ACC112 (cell line): ENCODE measurements around the gene NPDC1.

Experiments
- H2AFZ ChIP-seq: fragments of 200-600 bp; sonication (generic); one replicate; pipeline ENCODE4 v1.6.0; 2017; ENCODE audit warnings: antibody characterized with exemption, low read length; ENCODE audit not compliant: unreplicated experiment
- H3K27ac ChIP-seq: fragments of 200-600 bp; sonication (generic); 2 replicates; pipeline ENCODE4 v1.5.1; 2014; ENCODE audit warnings: low read depth, mild to moderate bottlenecking, antibody characterized with exemption, low read length, moderate library complexity
- H3K27me3 ChIP-seq: fragments of 200-600 bp; sonication (generic); 2 replicates; pipeline ENCODE4 v1.6.1; 2014; ENCODE audit warnings: mild to moderate bottlenecking, antibody characterized with exemption, low read length, moderate library complexity, mixed read lengths; ENCODE audit not compliant: insufficient read depth
- H3K36me3 ChIP-seq: fragments of 200-600 bp; sonication (generic); 2 replicates; pipeline ENCODE4 v1.6.1; 2016; ENCODE audit warnings: mild to moderate bottlenecking, antibody characterized with exemption, low read length, moderate library complexity, mixed read lengths; ENCODE audit not compliant: insufficient read depth
- H3K4me1 ChIP-seq: fragments of 200-600 bp; sonication (generic); one replicate; pipeline ENCODE4 v1.6.1; 2016; ENCODE audit warnings: low read length, mixed read lengths; ENCODE audit not compliant: insufficient read depth, unreplicated experiment, control insufficient read depth
- H3K4me3 ChIP-seq: fragments of 200-600 bp; sonication (generic); 2 replicates; pipeline ENCODE4 v1.5.1; 2014; ENCODE audit warnings: mild to moderate bottlenecking, low read depth, low read length
- H3K79me2 ChIP-seq: fragments of 200-600 bp; sonication (generic); one replicate; pipeline ENCODE4 v1.6.0; 2016; ENCODE audit warnings: low read length; ENCODE audit not compliant: control insufficient read depth, unreplicated experiment, insufficient read depth

The NPDC1 gene

GRCh38 chr9:137014166-137014565, 31.8 kb downstream of the NPDC1 start:
- no peaks in the 10 kb centered on the region for H3K79me2 ChIP-seq
- H2AFZ ChIP-seq: no peak overlapping the region
- H3K4me3 ChIP-seq: no peak overlapping the region
- H3K4me1 ChIP-seq: no peaks in the 10 kb centered on the region
- no peak overlapping the region for H3K27ac ChIP-seq
- no peaks in the 10 kb centered on the region for H3K27me3 ChIP-seq
- peaks cover 43% of the 10 kb centered on the region; the same call in 1 of the 2 replicates for H3K36me3 ChIP-seq

- Histone ChIP-seq H2AFZ (no peak overlapping the region), H3K4me1 (no peaks in the 10 kb centered on the region), H3K36me3 (peaks cover 43% of the 10 kb centered on the region; the same call in 1 of the 2 replicates), H3K79me2 (no peaks in the 10 kb centered on the region), H3K4me3 (no peak overlapping the region), H3K27me3 (no peaks in the 10 kb centered on the region), H3K27ac (no peak overlapping the region)
These were observed 32.4 kb downstream of the NPDC1 start for GRCh38 chr9:137013571-137013940.

DNA sequence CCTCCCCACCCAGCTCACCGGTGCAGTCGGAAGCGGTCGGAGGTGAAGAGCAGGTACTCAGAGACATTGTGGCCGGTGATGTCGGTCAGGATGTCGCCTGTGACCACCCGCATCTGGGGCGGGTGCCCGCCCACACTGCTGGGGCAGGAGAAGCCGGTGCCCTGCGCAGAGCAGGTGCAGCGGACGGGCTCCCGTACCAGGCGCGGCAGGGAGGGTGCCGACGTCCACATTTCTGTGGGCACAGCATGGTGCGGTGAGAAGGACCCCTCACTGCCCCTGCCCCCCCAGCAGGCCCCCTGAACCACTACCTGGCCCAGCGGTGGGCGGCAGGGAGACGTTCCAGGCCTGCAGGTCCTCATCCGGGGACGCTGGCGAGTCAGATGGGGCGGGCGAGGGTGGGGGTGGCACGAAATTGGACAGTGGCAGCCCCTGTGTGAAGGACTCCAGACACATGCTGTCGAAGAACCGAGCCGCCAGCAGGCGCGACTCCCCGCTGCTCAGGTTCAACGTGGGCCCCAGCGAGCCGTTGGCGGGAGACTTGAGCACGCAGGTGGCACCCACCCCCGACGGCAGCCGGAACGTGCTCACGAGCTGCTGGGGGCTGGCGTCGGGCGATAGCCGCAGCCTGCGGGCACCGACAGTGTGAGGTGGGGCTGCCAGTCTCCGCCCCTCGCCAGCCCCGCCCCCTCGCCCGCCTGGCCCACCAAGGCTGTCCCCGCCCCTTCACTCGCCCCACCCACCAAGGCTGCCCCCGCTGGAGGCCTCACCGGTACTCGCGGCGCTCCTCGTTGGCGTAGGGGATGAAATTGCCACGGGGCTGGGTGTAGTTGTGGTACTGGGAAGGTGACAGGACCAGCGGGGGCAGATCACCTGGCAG, 33.0 kb downstream of the NPDC1 start:
- H3K36me3 ChIP-seq: peaks cover 41% of the 10 kb centered on the region; the same call in 1 of the 2 replicates
- no peaks in the 10 kb centered on the region for H3K4me1 ChIP-seq
- no peak overlapping the region for H3K4me3 ChIP-seq
- no peaks in the 10 kb centered on the region for H3K27me3 ChIP-seq
- H3K27ac ChIP-seq: no peak overlapping the region
- H2AFZ ChIP-seq: no peak overlapping the region
- H3K79me2 ChIP-seq: no peaks in the 10 kb centered on the region

DNA sequence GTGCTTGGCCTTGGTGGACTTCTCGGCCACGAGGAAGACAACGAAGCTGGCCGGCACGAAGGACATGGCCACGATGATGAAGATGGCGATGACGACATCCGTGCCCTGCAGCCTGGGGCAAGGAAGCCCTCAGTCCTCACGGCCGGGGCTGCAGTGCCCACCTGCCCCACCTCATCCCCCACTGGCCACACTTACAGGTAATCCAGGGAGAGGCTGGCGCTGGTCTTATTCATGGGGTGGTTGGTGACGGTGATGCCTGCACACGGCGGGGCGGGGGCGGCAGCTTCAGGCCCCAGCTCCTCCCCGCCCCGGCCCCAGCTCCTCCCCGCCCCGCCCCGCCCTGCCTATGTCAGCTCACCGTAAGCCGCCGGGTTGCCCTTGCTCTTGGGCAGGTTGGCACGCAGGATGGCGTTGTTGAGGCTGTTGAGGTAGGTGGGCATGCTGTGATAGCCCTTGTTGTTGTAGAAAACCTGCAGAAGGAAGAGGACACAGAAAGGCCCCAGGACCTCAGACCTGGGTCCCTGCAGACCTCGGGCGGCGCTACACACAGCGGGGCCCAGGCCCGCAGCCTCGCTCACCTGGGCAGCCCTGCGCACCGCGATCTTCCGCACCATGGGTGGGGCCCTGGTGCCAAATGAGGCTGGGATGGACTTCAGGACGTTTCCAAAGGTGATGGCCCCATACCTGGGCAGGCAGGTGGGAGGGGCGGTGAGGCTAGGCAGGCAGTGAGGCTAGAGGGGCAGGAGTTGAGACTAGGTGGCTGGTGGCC, 33.9 kb downstream of the NPDC1 start:
- Histone ChIP-seq H3K27ac (no peak overlapping the region), H3K27me3 (no peaks in the 10 kb centered on the region), H3K4me1 (no peaks in the 10 kb centered on the region), H2AFZ (no peak overlapping the region), H3K79me2 (no peaks in the 10 kb centered on the region), H3K4me3 (no peak overlapping the region), H3K36me3 (peaks cover 33% of the 10 kb centered on the region; the same call in 1 of the 2 replicates)

- H2AFZ ChIP-seq: no peak overlapping the region
- H3K27me3 ChIP-seq: no peaks in the 10 kb centered on the region
- H3K27ac ChIP-seq: no peak overlapping the region
- H3K4me3 ChIP-seq: no peak overlapping the region
- H3K4me1 ChIP-seq: no peaks in the 10 kb centered on the region
- H3K36me3 ChIP-seq: peaks cover 24% of the 10 kb centered on the region; the same call in 1 of the 2 replicates
- no peaks in the 10 kb centered on the region for H3K79me2 ChIP-seq
These were observed 34.8 kb downstream of the NPDC1 start for GRCh38 chr9:137011156-137011555.

GRCh38 chr9:137009938-137010732, 35.8 kb downstream of the NPDC1 start:
- H3K36me3 ChIP-seq: peaks cover 15% of the 10 kb centered on the region; the same call in 1 of the 2 replicates
- no peaks in the 10 kb centered on the region for H3K79me2 ChIP-seq
- H3K27ac ChIP-seq: no peak overlapping the region
- H3K4me1 ChIP-seq: no peaks in the 10 kb centered on the region
- no peak overlapping the region for H3K4me3 ChIP-seq
- no peaks in the 10 kb centered on the region for H3K27me3 ChIP-seq
- no peak overlapping the region for H2AFZ ChIP-seq

- Histone ChIP-seq H3K4me3 (no peak overlapping the region), H3K4me1 (no peaks in the 10 kb centered on the region), H3K79me2 (no peaks in the 10 kb centered on the region), H3K36me3 (peaks cover 6% of the 10 kb centered on the region; the same call in 1 of the 2 replicates), H2AFZ (no peak overlapping the region), H3K27me3 (no peaks in the 10 kb centered on the region), H3K27ac (no peak overlapping the region)
These were observed 36.8 kb downstream of the NPDC1 start for GRCh38 chr9:137009217-137009616.

DNA sequence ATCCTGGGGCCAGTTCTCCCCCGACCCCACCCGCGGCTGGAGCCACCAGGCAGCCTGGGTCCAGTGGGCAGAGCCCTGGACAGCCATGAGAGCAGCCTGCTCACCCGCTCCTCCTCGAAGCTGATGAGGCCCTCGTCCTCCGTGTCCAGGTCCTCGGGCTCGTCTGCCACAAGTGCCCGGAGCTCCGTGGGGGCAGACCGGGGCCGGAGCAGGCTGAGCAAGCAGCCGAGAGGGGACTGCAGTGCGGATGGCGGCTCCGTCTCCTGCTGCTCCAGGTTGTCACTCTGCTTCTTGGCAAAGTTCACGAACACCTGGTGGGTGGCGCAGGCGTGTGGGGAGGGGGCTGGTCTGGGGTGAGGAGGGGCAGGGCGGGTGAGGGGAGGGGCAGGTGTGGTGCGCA, 37.7 kb downstream of the NPDC1 start:
- no peaks in the 10 kb centered on the region for H3K27me3 ChIP-seq
- peaks cover under 1% of the 10 kb centered on the region; the same call in 1 of the 2 replicates for H3K36me3 ChIP-seq
- H2AFZ ChIP-seq: no peak overlapping the region
- H3K79me2 ChIP-seq: no peaks in the 10 kb centered on the region
- no peak overlapping the region for H3K4me3 ChIP-seq
- H3K4me1 ChIP-seq: no peaks in the 10 kb centered on the region
- H3K27ac ChIP-seq: no peak overlapping the region

DNA sequence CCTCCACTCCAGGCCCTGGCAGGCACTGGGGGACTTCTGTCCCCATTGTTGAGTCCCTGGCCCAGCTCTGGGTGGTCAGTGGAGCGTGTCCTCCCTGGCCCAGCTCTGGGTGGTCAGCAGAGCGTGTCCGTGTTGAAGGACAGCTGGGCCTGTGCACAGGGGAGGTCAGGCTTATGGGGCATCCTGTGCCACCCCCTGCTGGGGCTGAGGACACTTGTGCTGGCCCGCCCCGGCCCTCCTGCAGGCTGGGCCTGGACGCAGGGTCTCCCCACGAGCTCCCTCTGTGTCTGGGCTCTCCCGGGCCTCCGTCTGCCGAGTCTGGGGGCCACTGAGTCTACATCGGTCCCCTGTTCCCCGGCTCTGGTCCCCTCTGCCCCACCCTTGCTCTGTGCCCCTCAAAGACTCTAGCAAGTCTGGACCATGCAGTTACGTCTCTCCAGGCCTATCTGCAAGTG, 38.1 kb downstream of the NPDC1 start:
- H3K79me2 ChIP-seq: no peaks in the 10 kb centered on the region
- no peaks in the 10 kb centered on the region for H3K4me1 ChIP-seq
- H3K27me3 ChIP-seq: no peaks in the 10 kb centered on the region
- H3K4me3 ChIP-seq: no peak overlapping the region
- H3K36me3 ChIP-seq: no peaks in the 10 kb centered on the region; the same call in 1 of the 2 replicates
- H3K27ac ChIP-seq: no peak overlapping the region
- H2AFZ ChIP-seq: no peak overlapping the region

DNA sequence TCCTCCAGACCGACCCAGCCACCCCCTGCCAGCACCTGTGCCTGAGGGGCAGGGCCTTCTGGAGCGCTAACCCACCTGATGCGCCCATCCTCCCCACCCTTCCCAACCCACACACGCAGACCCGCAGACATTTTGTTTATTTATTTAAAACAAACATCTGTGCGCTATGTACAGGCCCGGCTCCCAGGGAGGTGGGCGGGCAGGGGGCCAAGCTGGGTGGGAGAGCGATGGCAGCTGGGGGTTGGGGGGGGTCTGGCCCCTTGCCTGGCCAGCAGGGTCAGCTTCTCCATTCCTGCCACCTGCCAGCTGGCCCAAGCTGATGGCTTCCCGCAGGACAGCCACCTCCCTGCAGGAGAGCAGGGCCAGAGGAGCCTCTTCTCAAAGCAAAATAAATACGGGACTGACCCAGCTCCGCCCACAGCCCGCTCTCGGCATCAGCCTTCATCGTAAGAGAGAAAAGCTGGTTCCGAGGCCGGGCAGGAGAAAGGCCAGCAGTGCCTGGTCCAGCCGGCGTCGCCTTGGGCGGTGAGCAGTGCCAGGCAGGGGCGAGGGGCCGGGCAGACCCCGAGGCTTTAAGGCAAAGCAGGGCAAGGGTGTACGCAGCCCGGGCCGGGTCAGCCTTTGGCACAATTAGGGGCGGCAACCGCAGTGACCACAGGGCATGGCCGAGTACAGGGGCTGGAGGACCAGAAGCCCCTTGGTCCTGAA, 38.7 kb downstream of the NPDC1 start:
- Histone ChIP-seq H3K4me3 (no peak overlapping the region), H3K36me3 (no peaks in the 10 kb centered on the region; the same call in 1 of the 2 replicates), H3K79me2 (no peaks in the 10 kb centered on the region), H2AFZ (no peak overlapping the region), H3K27ac (no peak overlapping the region), H3K27me3 (no peaks in the 10 kb centered on the region), H3K4me1 (no peaks in the 10 kb centered on the region)
